ENCODE measurements around the gene SURF6.

The SURF6 gene

GRCh38 chr9:133367778-133368177, 31.8 kb upstream of the SURF6 start:
- DNase-seq = no peak

- DNase-seq = no peak
Observed at GRCh38 chr9:133367221-133367620, 31.2 kb upstream of the SURF6 start.

- DNase-seq = no peak
Observed at GRCh38 chr9:133366435-133366834, 30.4 kb upstream of the SURF6 start.

GRCh38 chr9:133362359-133363044, 26.5 kb upstream of the SURF6 start:
- no peak for DNase-seq

- no peak for DNase-seq
Observed at GRCh38 chr9:133361507-133362092, 25.6 kb upstream of the SURF6 start.

- no peak for DNase-seq
Observed at GRCh38 chr9:133360400-133361393, 24.7 kb upstream of the SURF6 start.

- DNase-seq = peak; percentile 36
Observed at GRCh38 chr9:133359399-133360175, 23.6 kb upstream of the SURF6 start.

- no peak for DNase-seq
Observed at GRCh38 chr9:133357656-133358055, 21.7 kb upstream of the SURF6 start.

GRCh38 chr9:133356391-133357091, 20.6 kb upstream of the SURF6 start, which contains the start of the genes SURF1 and SURF2:
TSS of gene SURF1 (minus strand) at chr9:133356487. CDS start at chr9:133356453, 34 bp downstream.
TSS of gene SURF2 (plus strand) at chr9:133356550. CDS start at chr9:133356593, 43 bp downstream.
- peak; percentile 38 for DNase-seq

GRCh38 chr9:133355881-133356357, 19.9 kb upstream of the SURF6 start:
- no peak for DNase-seq

GRCh38 chr9:133354766-133355165, 18.8 kb upstream of the SURF6 start:
- DNase-seq = no peak

- no peak for DNase-seq
Observed at GRCh38 chr9:133353548-133353947, 17.6 kb upstream of the SURF6 start.

- no peak for DNase-seq
Observed at GRCh38 chr9:133352635-133353340, 16.8 kb upstream of the SURF6 start.

GRCh38 chr9:133351908-133352634, 16.1 kb upstream of the SURF6 start:
- DNase-seq = no peak

GRCh38 chr9:133351526-133351907, 15.5 kb upstream of the SURF6 start:
- DNase-seq = no peak

GRCh38 chr9:133349965-133350616, 14.1 kb upstream of the SURF6 start:
- no peak for DNase-seq

- no peak for DNase-seq
Observed at GRCh38 chr9:133348718-133349573, 13.0 kb upstream of the SURF6 start.

- DNase-seq = peak; percentile 92
Observed at GRCh38 chr9:133347985-133348717, 12.2 kb upstream of the SURF6 start, which contains the start of the genes MED22 and RPL7A. TSS of gene MED22 (minus strand) at chr9:133348131. CDS start at chr9:133346662, 1,469 bp downstream. TSS of gene RPL7A (plus strand) at chr9:133348218. CDS start at chr9:133348244, 26 bp downstream.

All from NCI-H1694 (cell line).